Memory B cell (primary cell): ENCODE data around the gene LRRC45.

Experiments
- ATAC-seq: fragments of 150-1000 bp; cut with Tn5 transposase; 2 replicates; pipeline ENCODE4 v1.10.0; 2021; ENCODE audit warnings: low read depth, mild to moderate bottlenecking, moderate library complexity
- DNase-seq, 2 donors: peaks; one replicate each; pipeline ENCODE4 v3.0.0; 2022; ENCODE audit warnings: low spot score in 2 of 2
- H3K27ac Mint-ChIP-seq: one replicate; pipeline ENCODE4 v1.8.0; 2022; ENCODE audit warnings: mild to moderate bottlenecking, moderate library complexity, mixed read lengths
- H3K27me3 Mint-ChIP-seq: one replicate; pipeline ENCODE4 v1.8.0; 2022; ENCODE audit warnings: mixed read lengths
- H3K36me3 Mint-ChIP-seq: one replicate; pipeline ENCODE4 v1.8.0; 2022; ENCODE audit warnings: mild to moderate bottlenecking, mixed read lengths
- H3K4me1 Mint-ChIP-seq: one replicate; pipeline ENCODE4 v1.8.0; 2022; ENCODE audit warnings: mixed read lengths
- H3K4me3 Mint-ChIP-seq: one replicate; pipeline ENCODE4 v1.8.0; 2022; ENCODE audit warnings: mild to moderate bottlenecking, moderate library complexity, mixed read lengths
- H3K9me3 Mint-ChIP-seq: one replicate; pipeline ENCODE4 v1.8.0; 2022; ENCODE audit warnings: mixed read lengths

Gene LRRC45

GRCh38 chr17:82017612-82018151, 5.4 kb upstream of the LRRC45 start:
- Mint-ChIP-seq H3K4me3 (no peak overlapping the region), H3K27me3 (no peaks in the 10 kb centered on the region), H3K4me1 (peaks cover 6% of the 10 kb centered on the region), H3K27ac (no peak overlapping the region), H3K9me3 (no peaks in the 10 kb centered on the region), H3K36me3 (peaks cover 4% of the 10 kb centered on the region)
- DNase-seq (no peak), ATAC-seq (no peak)

- H3K36me3 Mint-ChIP-seq = peaks cover 4% of the 10 kb centered on the region
- H3K27ac Mint-ChIP-seq = no peak overlapping the region
- H3K4me3 Mint-ChIP-seq = no peak overlapping the region
- DNase-seq (no peak), ATAC-seq (no peak)
- H3K9me3 Mint-ChIP-seq = no peaks in the 10 kb centered on the region
- H3K4me1 Mint-ChIP-seq = peaks cover 6% of the 10 kb centered on the region
- H3K27me3 Mint-ChIP-seq = no peaks in the 10 kb centered on the region
Measured at GRCh38 chr17:82018152-82018988, 4.7 kb upstream of the LRRC45 start.

GRCh38 chr17:82018989-82019689, 4.0 kb upstream of the LRRC45 start:
- ATAC-seq (no peak), DNase-seq (no peak)
- no peaks in the 10 kb centered on the region for H3K27me3 Mint-ChIP-seq
- peaks cover 6% of the 10 kb centered on the region for H3K4me1 Mint-ChIP-seq
- no peak overlapping the region for H3K27ac Mint-ChIP-seq
- H3K36me3 Mint-ChIP-seq = peaks cover under 1% of the 10 kb centered on the region
- no peaks in the 10 kb centered on the region for H3K9me3 Mint-ChIP-seq
- H3K4me3 Mint-ChIP-seq = no peak overlapping the region

GRCh38 chr17:82019690-82020571, 3.2 kb upstream of the LRRC45 start:
- DNase-seq (peak in 1 of 2 donors; percentile 58), ATAC-seq (no peak)
- H3K9me3 Mint-ChIP-seq = no peaks in the 10 kb centered on the region
- H3K27me3 Mint-ChIP-seq = no peaks in the 10 kb centered on the region
- no peak overlapping the region for H3K4me3 Mint-ChIP-seq
- no peak overlapping the region for H3K27ac Mint-ChIP-seq
- H3K4me1 Mint-ChIP-seq = peaks cover 6% of the 10 kb centered on the region
- no peaks in the 10 kb centered on the region for H3K36me3 Mint-ChIP-seq

- ATAC-seq = no peak
- Mint-ChIP-seq H3K9me3 (no peaks in the 10 kb centered on the region), H3K36me3 (peaks cover 2% of the 10 kb centered on the region), H3K27ac (no peak overlapping the region), H3K4me3 (no peak overlapping the region), H3K27me3 (peaks cover 2% of the 10 kb centered on the region), H3K4me1 (peaks cover 6% of the 10 kb centered on the region)
- no peak for DNase-seq
Measured at GRCh38 chr17:82020572-82021106, 2.5 kb upstream of the LRRC45 start.

- ATAC-seq (no peak), DNase-seq (no peak)
- no peaks in the 10 kb centered on the region for H3K9me3 Mint-ChIP-seq
- H3K27me3 Mint-ChIP-seq = peaks cover 2% of the 10 kb centered on the region
- peaks cover 2% of the 10 kb centered on the region for H3K36me3 Mint-ChIP-seq
- H3K4me1 Mint-ChIP-seq = peaks cover 6% of the 10 kb centered on the region
- H3K27ac Mint-ChIP-seq = no peak overlapping the region
- H3K4me3 Mint-ChIP-seq = peak overlapping the region; percentile 74
Measured at GRCh38 chr17:82021107-82021899, 1.8 kb upstream of the LRRC45 start.

- ATAC-seq (no peak), DNase-seq (no peak)
- H3K9me3 Mint-ChIP-seq = no peaks in the 10 kb centered on the region
- H3K27ac Mint-ChIP-seq = no peak overlapping the region
- H3K4me3 Mint-ChIP-seq = peak overlapping the region; percentile 74
- peaks cover 2% of the 10 kb centered on the region for H3K27me3 Mint-ChIP-seq
- H3K4me1 Mint-ChIP-seq = peaks cover 6% of the 10 kb centered on the region
- H3K36me3 Mint-ChIP-seq = peaks cover 2% of the 10 kb centered on the region
Measured at GRCh38 chr17:82021900-82022309, 1.2 kb upstream of the LRRC45 start.

- Mint-ChIP-seq H3K4me1 (peaks cover 6% of the 10 kb centered on the region), H3K4me3 (peak within 1 kb of the TSS; percentile 74), H3K27me3 (peaks cover 2% of the 10 kb centered on the region), H3K36me3 (peaks cover 2% of the 10 kb centered on the region), H3K27ac (peak within 1 kb of the TSS; percentile 48), H3K9me3 (no peaks in the 10 kb centered on the region)
- peak in 1 of 2 donors; percentile 90 for DNase-seq
- ATAC-seq = peak; percentile 7
Measured at GRCh38 chr17:82022310-82022980, 660 bp upstream of the LRRC45 start, which contains the start of gene CENPX. CENPX (minus strand) TSS chr17:82022878; CDS start chr17:82022861, 17 bp downstream.

GRCh38 chr17:82023447-82024241, 539 bp downstream of the LRRC45 start:
- Mint-ChIP-seq H3K27me3 (peaks cover 2% of the 10 kb centered on the region), H3K4me3 (peak overlapping the region; percentile 74), H3K4me1 (peaks cover 6% of the 10 kb centered on the region), H3K36me3 (peaks cover 2% of the 10 kb centered on the region), H3K9me3 (no peaks in the 10 kb centered on the region), H3K27ac (no peak overlapping the region)
- no peak for ATAC-seq
- DNase-seq = peak in 1 of 2 donors; percentile 55

GRCh38 chr17:82024859-82025258, 1.8 kb downstream of the LRRC45 start:
- Mint-ChIP-seq H3K4me1 (peaks cover 12% of the 10 kb centered on the region), H3K27me3 (peaks cover 4% of the 10 kb centered on the region), H3K4me3 (no peak overlapping the region), H3K9me3 (no peaks in the 10 kb centered on the region), H3K27ac (no peak overlapping the region), H3K36me3 (peaks cover 2% of the 10 kb centered on the region)
- ATAC-seq (no peak), DNase-seq (no peak)

GRCh38 chr17:82025401-82026107, 2.4 kb downstream of the LRRC45 start:
- Mint-ChIP-seq H3K9me3 (no peaks in the 10 kb centered on the region), H3K4me3 (no peak overlapping the region), H3K27me3 (peaks cover 4% of the 10 kb centered on the region), H3K36me3 (peaks cover 2% of the 10 kb centered on the region), H3K27ac (no peak overlapping the region), H3K4me1 (peaks cover 14% of the 10 kb centered on the region)
- no peak for DNase-seq
- ATAC-seq = no peak
